ENCODE results near the gene ZNF165. TPM values are rescaled to one million over a fixed set of nuclear protein-coding genes. Genes with fewer than 3 reads are reported as not detected.
A peak's percentile ranks its signal among the peaks of the same experiment; 100 is the strongest.

ZNF165 gene
- total RNA-seq, 2 experiments from 2014 or later: 0.40 to 0.50 TPM

- H3K27me3 Mint-ChIP-seq: no peaks in the 10 kb centered on the region
- POLR2A ChIA-PET: interaction anchor here (0.6 to 6.1 kb wide), 12 partner anchors 14 to 259 kb away, joined by 3 to 78 read pairs (median 5); partner anchors contain the start of genes ZKSCAN4, ZKSCAN8 and ZSCAN26
- H3K4me1 Mint-ChIP-seq: peaks cover 47% of the 10 kb centered on the region
- H3K27ac Mint-ChIP-seq: peak overlapping the region; percentile 78
- peak overlapping the region; percentile 89 for H3K4me3 Mint-ChIP-seq
- peaks cover 57% of the 10 kb centered on the region for H3K36me3 Mint-ChIP-seq (ENCODE audit: low read depth)
- CTCF ChIA-PET: interaction anchor here (1.0 to 2.9 kb wide), 6 partner anchors 8 to 223 kb away, joined by 3 to 12 read pairs (median 5); partner anchors contain the start of genes ZKSCAN8 and ZSCAN26
- H3K9me3 Mint-ChIP-seq: no peaks in the 10 kb centered on the region
- DNase-seq: no peak
Observed at GRCh38 chr6:28124971-28125353, 44.6 kb downstream of the ZNF165 start.

GRCh38 chr6:28125401-28125800 lies 45.0 kb downstream of the ZNF165 start:
- H3K27me3 Mint-ChIP-seq: no peaks in the 10 kb centered on the region
- ChIA-PET CTCF (interaction anchor here (1.0 to 2.9 kb wide), 5 partner anchors 8 to 223 kb away, joined by 3 to 12 read pairs (median 6); partner anchors contain the start of gene ZKSCAN8), POLR2A (interaction anchor here (0.6 to 6.1 kb wide), 10 partner anchors 14 to 259 kb away, joined by 4 to 78 read pairs (median 6); partner anchors contain the start of genes ZKSCAN4, ZKSCAN8 and ZSCAN26)
- no peak for DNase-seq
- no peaks in the 10 kb centered on the region for H3K9me3 Mint-ChIP-seq
- peak overlapping the region; percentile 78 for H3K27ac Mint-ChIP-seq
- H3K36me3 Mint-ChIP-seq (ENCODE audit: low read depth): peaks cover 57% of the 10 kb centered on the region
- H3K4me1 Mint-ChIP-seq: peaks cover 47% of the 10 kb centered on the region
- peak overlapping the region; percentile 89 for H3K4me3 Mint-ChIP-seq

- Mint-ChIP-seq H3K9me3 (no peaks in the 10 kb centered on the region), H3K4me3 (no peak overlapping the region), H3K27me3 (no peaks in the 10 kb centered on the region), H3K36me3 (ENCODE audit: low read depth) (peaks cover 45% of the 10 kb centered on the region), H3K4me1 (peaks cover 61% of the 10 kb centered on the region), H3K27ac (no peak overlapping the region)
- POLR2A ChIA-PET: no interaction called here
- CTCF ChIA-PET: no interaction called here
- peak; percentile 26 for DNase-seq
Observed at GRCh38 chr6:28134015-28134414, 53.6 kb downstream of the ZNF165 start.

GRCh38 chr6:28134716-28135115 lies 54.3 kb downstream of the ZNF165 start:
- Mint-ChIP-seq H3K27me3 (no peaks in the 10 kb centered on the region), H3K9me3 (no peaks in the 10 kb centered on the region), H3K36me3 (ENCODE audit: low read depth) (peaks cover 38% of the 10 kb centered on the region), H3K4me3 (no peak overlapping the region), H3K4me1 (peaks cover 62% of the 10 kb centered on the region), H3K27ac (peak overlapping the region; percentile 12)
- ChIA-PET CTCF (interaction anchor here (0.7 kb wide), 1 partner anchor 134 kb away, joined by 3 read pairs; no protein-coding TSS in a partner anchor), POLR2A (no interaction called here)
- no peak for DNase-seq

GRCh38 chr6:28135393-28135792 lies 55.0 kb downstream of the ZNF165 start:
- DNase-seq: no peak
- H3K4me3 Mint-ChIP-seq: peak overlapping the region; percentile 92
- no peaks in the 10 kb centered on the region for H3K9me3 Mint-ChIP-seq
- H3K36me3 Mint-ChIP-seq (ENCODE audit: low read depth): peaks cover 31% of the 10 kb centered on the region
- H3K4me1 Mint-ChIP-seq: peaks cover 64% of the 10 kb centered on the region
- H3K27me3 Mint-ChIP-seq: no peaks in the 10 kb centered on the region
- ChIA-PET CTCF (interaction anchor here (2.8 kb wide), 1 partner anchor 11 kb away, joined by 12 read pairs; the partner anchor contains the start of gene ZSCAN16), POLR2A (interaction anchor here (2.1 to 7.4 kb wide), 6 partner anchors 9 to 297 kb away, joined by 12 to 78 read pairs (median 19); partner anchors contain the start of genes ZSCAN16 and ZSCAN26)
- peak overlapping the region; percentile 88 for H3K27ac Mint-ChIP-seq

- Mint-ChIP-seq H3K9me3 (no peaks in the 10 kb centered on the region), H3K4me1 (peaks cover 71% of the 10 kb centered on the region), H3K27me3 (no peaks in the 10 kb centered on the region), H3K36me3 (ENCODE audit: low read depth) (peaks cover 22% of the 10 kb centered on the region), H3K27ac (peak overlapping the region; percentile 88), H3K4me3 (peak overlapping the region; percentile 92)
- DNase-seq: peak; percentile 74
- ChIA-PET CTCF (interaction anchor here (0.7 to 2.8 kb wide), 4 partner anchors 9 to 115 kb away, joined by 4 to 12 read pairs (median 4); partner anchors contain the start of genes ZKSCAN4 and ZSCAN16), POLR2A (interaction anchor here (0.6 to 7.4 kb wide), 19 partner anchors 10 to 990 kb away, joined by 3 to 78 read pairs (median 5); partner anchors contain the start of genes ZKSCAN3, ZKSCAN4, ZSCAN16 and ZSCAN26)
Observed at GRCh38 chr6:28136585-28137504, 56.5 kb downstream of the ZNF165 start.

GRCh38 chr6:28137505-28137981 lies 57.2 kb downstream of the ZNF165 start:
- Mint-ChIP-seq H3K27ac (peak overlapping the region; percentile 88), H3K36me3 (ENCODE audit: low read depth) (peaks cover 22% of the 10 kb centered on the region), H3K9me3 (no peaks in the 10 kb centered on the region), H3K27me3 (no peaks in the 10 kb centered on the region), H3K4me3 (peak overlapping the region; percentile 92), H3K4me1 (peaks cover 75% of the 10 kb centered on the region)
- CTCF ChIA-PET: interaction anchor here (2.8 kb wide), 1 partner anchor 14 kb away, joined by 12 read pairs; the partner anchor contains the start of gene ZSCAN16
- no peak for DNase-seq
- POLR2A ChIA-PET: interaction anchor here (1.0 to 7.4 kb wide), 15 partner anchors 11 to 991 kb away, joined by 3 to 78 read pairs (median 8); partner anchors contain the start of genes ZKSCAN3, ZKSCAN4, ZSCAN16 and ZSCAN26

Other genes starting within 250 kb of the ZNF165 start
- gene OR2B2, start 168.2 kb upstream of the ZNF165 start, total RNA-seq: not detected
- gene OR2B6, start 123.3 kb upstream of the ZNF165 start, total RNA-seq: not detected
- 1 to 10 TPM; 5.3 TPM for gene ZSCAN16, start 44.0 kb downstream of the ZNF165 start, total RNA-seq
- gene ZKSCAN8, start 61.3 kb downstream of the ZNF165 start, total RNA-seq: 10 to 100 TPM; 20.9 to 21.6 TPM
- 1 to 10 TPM; 4.9 to 5.6 TPM for gene ZSCAN9, start 144.7 kb downstream of the ZNF165 start, total RNA-seq
- gene ZKSCAN4, start 171.7 kb downstream of the ZNF165 start, total RNA-seq: 1 to 10 TPM; 6.3 to 6.6 TPM
- gene NKAPL, start 178.7 kb downstream of the ZNF165 start, total RNA-seq: not detected
- gene ZSCAN26, start 186.6 kb downstream of the ZNF165 start, total RNA-seq: 10 to 100 TPM in 1 of 2 experiments, 1 to 10 TPM in 1; 9.9 to 10.2 TPM
- gene PGBD1, start 201.0 kb downstream of the ZNF165 start, total RNA-seq: 1 to 10 TPM; 1.8 to 2.0 TPM